Stimulated activated CD8-positive, alpha-beta memory T cell treated with anti-CD3 and anti-CD28 coated beads, Interleukin-7, amount 100 ng/mL, for 48 hours (primary cell): ENCODE results near the gene IFT74.

ENCODE experiments used
- DNase-seq, 2 donors: peaks; one replicate each; pipeline ENCODE4 v3.0.0-alpha.2; 2020; ENCODE audit warnings: low read depth in 1 of 2; ENCODE audit errors: extremely low read depth in 1 of 2

Gene IFT74

GRCh38 chr9:26973989-26974388 is 17.8 kb downstream of the IFT74 start:
- DNase-seq = no peak

- DNase-seq = no peak
These were observed 18.7 kb downstream of the IFT74 start for GRCh38 chr9:26974927-26975326.

DNA sequence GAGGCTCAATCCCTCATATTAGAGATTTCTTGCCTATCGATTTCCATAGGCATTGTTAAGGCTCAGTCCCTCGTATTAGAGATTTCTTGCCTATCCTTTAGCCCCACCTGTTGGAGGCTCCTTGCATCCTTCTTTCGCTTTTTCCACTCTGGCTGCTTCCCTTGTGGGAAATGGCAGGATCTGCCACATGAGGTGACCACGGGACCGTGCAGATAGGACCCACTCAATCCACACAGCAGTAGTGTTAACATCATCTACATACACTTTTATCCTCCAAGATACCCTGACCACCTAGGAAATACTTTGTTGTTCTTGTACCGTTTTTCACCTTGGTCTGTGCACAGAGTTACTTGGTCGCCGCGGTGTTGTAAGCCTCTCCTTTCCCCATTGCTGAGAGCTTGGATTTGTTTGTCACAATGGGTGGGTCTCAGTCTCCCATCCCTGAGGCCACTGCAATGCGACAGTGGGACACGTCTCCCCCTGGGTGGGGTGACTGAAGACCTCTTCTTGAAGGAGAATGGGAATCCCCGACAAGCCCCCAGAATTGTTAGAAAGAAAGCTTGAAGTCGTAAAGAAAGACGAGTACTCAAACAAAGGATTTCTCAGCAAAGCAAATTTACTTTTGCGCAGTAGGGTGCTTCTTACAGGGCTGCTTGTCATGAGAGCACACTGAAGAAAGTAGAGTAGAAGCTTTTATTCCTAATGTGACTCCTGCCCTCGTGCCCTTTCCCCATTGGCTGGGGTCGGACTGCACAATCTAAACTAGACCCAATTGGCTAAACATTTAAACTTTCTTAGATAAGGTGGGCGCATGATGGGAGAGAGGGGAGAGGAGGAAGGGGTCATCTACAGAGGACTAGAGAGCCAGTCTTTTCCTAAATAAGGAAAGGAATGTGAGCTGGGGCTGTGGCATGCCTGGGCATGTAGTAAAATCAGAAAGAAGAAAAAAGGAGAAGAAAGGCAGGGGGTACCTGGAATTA is 19.8 kb downstream of the IFT74 start:
- DNase-seq = no peak

GRCh38 chr9:26983340-26983739 is 27.1 kb downstream of the IFT74 start:
- no peak for DNase-seq

- no peak for DNase-seq
These were observed 39.6 kb downstream of the IFT74 start for GRCh38 chr9:26995810-26996209.

DNA sequence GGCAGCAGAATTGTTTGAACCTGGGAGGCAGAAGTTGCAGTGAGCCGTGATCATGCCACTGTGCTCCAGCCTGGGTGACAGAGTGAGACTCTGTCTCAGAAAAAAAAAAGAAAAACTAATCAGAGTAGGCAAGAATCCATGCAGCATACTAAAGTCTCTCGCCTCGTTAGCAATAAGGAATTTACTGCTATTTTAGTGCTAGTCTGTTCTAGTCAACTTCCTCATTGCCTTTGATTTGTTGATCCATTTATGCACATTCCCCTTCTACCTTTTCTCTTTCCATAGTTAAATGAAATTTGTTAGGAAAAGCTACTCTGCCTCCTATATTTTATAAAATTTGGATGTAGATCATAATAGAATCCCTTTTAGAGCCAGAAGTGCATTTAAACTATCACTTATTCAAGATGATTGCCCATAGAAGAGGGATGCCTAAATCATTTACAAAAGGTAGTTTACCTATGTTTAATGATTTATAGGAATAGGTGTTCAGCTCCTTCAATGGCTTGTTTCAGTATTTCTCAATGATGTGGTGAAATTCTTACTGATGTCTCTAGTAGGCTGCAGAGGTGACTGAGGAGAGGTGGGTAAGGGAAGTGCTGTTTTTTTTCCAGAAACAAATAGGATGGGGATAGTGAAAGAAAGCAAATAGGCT is 47.3 kb downstream of the IFT74 start:
- DNase-seq = no peak

DNA sequence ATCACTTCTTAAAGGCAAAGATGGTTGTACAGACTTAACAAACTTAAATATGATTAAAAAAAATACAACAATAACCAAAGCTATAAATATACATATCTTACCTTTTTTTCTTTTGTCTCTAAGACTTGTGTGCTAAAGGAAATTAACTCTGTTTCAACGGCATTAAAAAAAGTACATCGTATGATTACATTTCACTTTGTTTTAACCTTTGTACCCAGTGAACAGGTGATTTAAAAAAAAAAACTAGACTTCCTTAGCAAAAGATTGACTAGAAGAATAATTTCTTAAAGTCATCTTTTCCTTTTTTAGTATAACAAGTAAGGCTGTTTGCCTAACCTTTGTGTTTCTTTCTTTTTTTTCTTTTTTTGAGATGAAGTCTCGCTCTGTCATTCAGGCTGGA is 49.3 kb downstream of the IFT74 start, which contains the start of gene LRRC19:
Gene LRRC19, minus strand, starts transcription at position 182 of the 400 bp plus-strand sequence. CDS start 5,978 bp downstream, outside the sequence.
- no peak for DNase-seq

DNA sequence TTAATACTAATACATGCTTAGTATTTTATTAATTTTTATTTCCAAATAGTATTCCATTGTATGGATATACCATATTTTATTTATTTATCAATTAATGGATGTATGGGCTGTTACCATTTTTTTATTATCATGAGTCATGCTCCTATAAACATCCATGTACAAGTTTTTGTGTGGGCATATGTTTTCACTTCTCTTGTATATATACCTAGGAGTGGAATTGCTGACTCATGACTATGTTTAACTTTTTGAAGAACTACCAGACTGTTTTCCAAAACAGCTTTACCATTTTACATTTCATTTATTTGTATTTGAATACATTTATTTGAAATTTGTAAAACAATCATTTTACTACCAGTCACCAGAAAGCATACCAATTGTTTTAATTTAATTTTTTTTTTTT is 63.4 kb downstream of the IFT74 start:
- no peak for DNase-seq

DNA sequence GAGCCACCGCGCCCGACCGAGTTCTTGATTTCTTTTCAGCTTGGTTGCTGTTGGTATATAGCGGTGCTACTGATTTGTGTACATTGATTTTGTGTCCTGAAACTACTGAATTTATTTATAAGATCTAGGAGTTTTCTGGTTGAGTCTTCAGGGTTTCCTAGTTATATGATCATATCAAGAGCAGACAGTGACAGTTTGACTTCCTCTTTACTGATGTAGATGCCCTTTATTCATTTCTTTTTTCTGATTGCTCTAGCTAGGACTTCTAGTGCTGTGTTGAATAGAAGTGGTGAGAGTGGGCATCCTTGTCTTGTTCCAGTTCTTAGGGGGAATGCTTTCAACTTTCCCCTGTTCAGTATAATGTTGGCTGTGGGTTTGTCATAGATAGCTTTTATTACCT is 66.7 kb downstream of the IFT74 start:
- no peak for DNase-seq

DNA sequence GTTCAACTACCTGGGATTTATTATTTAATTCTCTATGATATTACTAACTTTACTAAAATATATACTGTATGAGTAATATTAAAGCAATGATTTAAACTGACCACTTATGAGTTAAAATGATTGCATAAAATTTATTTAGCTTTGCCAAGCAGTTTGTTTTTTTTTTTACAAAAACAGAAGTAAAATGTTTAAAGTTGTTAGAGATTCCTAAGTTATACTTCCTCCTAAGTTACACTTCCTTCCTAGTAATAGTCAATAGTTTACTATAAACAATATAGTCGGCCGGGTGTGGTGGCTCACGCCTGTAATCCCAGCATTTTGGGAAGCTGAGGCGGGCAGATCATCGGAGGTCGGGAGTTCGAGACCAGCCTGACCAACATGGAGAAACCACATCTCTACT is 73.0 kb downstream of the IFT74 start:
- DNase-seq = no peak

- DNase-seq = peak; percentile 2 to 8
These were observed 77.7 kb downstream of the IFT74 start for GRCh38 chr9:27033815-27034403.

DNA sequence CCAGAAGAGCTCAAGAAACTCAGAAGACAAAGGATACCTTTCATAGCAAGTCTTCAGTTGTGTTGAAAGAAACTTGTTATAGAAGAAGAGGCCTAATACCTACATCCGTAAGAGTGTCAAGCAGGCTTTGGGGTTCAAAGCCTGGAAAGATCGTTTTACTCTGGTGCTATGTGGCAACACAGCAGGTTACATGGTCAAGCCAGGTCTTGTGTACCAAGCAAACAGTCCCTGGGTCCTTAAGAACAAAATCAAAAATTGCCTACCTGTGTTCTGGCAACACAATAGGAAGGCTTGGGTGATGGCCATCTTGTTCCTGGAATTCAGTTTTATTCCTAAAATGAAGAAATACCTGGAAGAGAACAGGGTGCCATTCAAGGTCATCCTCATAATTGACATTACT is 81.3 kb downstream of the IFT74 start:
- no peak for DNase-seq

DNA sequence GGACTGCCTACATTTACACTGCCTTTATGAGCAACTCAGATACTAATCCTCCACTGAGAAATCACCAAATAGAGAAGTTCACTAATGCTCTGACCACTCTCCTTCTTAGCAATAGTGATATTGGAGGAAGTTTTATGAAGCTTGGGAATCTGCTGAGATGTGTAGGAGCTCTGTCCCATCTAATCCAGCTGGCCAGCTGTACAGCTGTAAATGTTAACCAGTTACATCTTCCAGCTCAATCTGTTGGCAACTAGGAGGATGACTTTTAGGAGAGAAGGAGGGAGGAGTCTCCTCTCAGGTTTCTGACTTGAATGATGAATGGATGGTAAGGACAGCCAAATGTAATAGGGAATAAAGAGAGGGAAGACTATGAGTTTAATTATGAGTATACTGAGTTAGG is 85.5 kb downstream of the IFT74 start:
- DNase-seq = no peak

DNA sequence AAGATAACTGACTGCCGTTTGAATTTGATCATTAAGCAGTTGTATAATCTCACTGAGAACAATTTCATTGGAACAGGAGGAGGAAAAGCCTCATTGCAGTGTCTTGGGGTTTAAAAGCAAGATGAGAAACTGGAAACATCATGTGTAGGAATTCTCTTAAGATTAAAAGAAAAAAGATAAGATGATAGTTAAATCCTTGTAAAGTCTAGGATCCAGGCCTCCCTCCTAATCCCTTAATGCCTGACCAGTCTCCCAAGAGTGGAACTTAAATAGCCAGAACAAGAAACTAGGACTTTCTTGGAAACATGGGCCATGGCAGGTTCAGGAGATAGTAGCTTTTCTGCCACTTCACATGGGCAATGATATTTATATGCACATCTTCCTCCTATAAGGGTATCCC is 86.3 kb downstream of the IFT74 start:
- no peak for DNase-seq

DNA sequence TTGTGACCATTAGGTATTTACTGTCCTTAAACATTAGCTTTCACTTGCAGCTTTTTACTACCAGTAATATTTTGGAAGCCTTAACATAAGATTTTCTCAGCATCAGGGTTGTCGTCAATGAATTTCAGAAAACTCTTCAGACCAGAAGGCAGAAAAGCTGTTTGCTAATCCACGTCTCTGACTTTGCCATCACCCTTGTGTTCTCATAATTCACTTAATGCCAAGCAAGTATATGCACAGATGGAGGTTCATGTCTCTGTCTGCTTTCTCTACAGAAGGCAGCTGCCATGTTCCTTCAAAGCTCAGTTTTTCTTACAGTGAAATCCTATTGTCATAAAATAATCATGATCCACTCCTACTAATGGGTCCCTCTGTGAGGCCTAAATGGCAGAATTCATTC is 87.0 kb downstream of the IFT74 start:
- no peak for DNase-seq

DNA sequence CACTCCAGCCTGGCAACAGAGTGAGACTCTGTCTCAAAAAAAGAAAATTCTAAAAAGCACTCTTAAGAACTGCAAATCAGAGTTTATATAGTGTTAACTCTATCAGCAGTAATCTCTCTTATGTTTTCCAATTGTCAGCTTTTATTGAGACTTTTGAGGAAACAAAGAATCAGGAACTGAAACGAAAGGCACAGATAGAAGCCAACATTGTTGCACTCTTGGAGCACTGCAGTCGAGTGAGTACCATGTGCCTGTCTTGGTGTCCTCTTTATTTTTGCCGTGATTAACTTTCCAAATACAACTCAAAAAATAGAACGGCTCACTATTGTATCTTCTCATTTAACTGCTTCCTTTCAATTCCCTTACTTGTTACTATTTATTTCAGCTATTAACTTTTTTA is 90.9 kb downstream of the IFT74 start:
- DNase-seq = no peak

DNA sequence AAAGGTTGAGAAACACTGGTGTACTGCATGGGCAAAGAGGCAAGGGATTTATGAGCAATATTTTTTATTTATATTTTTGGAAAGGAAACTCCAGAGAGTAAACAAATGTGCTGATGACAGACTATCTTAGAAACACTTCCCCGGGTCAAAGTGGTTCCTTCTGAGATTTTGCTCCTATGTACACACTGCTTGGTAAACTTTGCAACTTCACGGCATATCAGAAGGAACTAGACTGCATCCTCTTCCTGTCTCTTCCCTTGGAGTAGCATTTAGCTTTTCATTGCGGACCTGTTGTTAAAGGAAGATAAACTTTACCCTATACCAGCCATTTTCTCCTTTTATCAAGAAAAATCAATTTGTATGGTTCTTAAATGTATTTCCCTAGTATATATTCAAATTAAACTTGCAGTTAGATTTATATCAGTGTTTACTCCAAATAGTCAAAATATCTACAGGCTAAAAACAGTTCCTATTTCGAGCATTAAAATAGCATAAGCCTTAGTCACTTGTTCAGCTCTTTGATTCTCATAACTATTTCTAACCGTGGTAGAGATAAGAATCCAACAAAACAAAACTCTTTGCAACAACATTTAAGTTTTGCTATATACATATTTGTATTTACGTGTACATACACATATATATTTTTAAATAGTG is 97.3 kb downstream of the IFT74 start:
- DNase-seq = no peak

DNA sequence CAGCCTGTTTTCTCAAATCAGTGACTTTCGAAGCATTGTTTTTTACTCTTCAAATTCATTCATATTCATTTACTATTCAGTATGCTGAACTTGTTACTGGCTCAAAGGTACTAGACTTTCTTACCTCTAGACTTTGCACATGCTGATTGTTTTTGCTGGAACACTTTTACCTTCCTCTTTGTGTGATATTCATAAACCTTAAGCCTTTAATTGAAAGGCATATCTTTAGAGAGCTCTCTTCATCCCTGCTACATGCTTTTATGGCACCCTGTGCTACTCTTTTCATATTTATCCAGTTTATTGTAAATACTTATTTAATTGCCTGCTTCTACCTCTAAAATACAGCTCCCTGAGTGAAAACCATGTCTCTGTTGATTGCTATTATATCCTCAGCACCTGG is 97.9 kb downstream of the IFT74 start:
- DNase-seq = no peak

DNA sequence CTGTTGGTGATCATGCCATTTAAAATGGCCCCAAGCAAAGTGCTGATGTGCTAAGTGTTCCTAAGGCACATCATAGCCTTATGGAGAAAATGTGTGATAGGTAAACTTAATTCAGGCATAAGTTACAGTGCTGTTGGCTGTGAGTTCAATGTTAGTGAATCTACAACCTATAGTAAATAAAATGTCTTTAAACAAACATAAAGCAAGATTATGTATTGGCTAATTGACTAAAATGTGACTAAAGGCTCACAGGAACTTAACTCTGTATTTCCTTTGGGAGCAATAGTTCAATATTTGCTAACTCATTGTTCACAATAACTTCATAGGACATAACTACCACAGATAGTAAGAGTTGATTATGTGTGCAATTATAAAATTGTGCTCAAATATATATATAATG is 98.6 kb downstream of the IFT74 start:
- no peak for DNase-seq

GRCh38 chr9:27059412-27059811 is 103.2 kb downstream of the IFT74 start:
- no peak for DNase-seq

GRCh38 chr9:27059907-27060306 is 103.7 kb downstream of the IFT74 start:
- DNase-seq = no peak
